Hematopoietic multipotent progenitor cell treated with erythropoietin and hydrocortisone succinate and interleukin-3 and kit ligand, for 15 days (in vitro differentiated cells): ENCODE data around the gene KRT72.

Experiments used
- DNase-seq: peaks from one replicate; pipeline ENCODE4 v3.0.0-alpha.2; 2015; ENCODE audit warnings: low spot score

KRT72 gene

GRCh38 chr12:52541709-52542108, 59.6 kb downstream of the KRT72 start:
- DNase-seq = no peak

GRCh38 chr12:52540531-52540930, 60.7 kb downstream of the KRT72 start:
- no peak for DNase-seq

GRCh38 chr12:52539821-52540173, 61.5 kb downstream of the KRT72 start:
- DNase-seq = no peak

- no peak for DNase-seq
These were observed 62.0 kb downstream of the KRT72 start for GRCh38 chr12:52539083-52539820.

GRCh38 chr12:52537101-52537500, 64.2 kb downstream of the KRT72 start:
- DNase-seq = no peak
